H1 (cell line): ENCODE results near the gene METRNL. TPM values are rescaled to one million over a fixed set of nuclear protein-coding genes. Genes with fewer than 3 reads are reported as not detected.

Source experiments
- CTCF ChIA-PET: fragments of 300-600 bp; sonication (Branson Sonifier 250); formaldehyde crosslinking; loops from one replicate; lab custom pipeline; 2021; ENCODE audit not compliant: partially characterized antibody; lab: Charles Lee
- POLR2A ChIA-PET: fragments of 300-600 bp; sonication (Branson Sonifier 250); formaldehyde crosslinking; loops from one replicate; lab custom pipeline; 2021; ENCODE audit warnings: inconsistent platforms; ENCODE audit not compliant: partially characterized antibody; lab: Charles Lee
- DNase-seq, 2 experiments: peaks; one replicate each; pipeline versions ENCODE4 v3.0.0 to v3.0.0-alpha.2; 2010 to 2022; ENCODE audit warnings: low spot score in 2 of 2, low read depth in 1 of 2, mixed read lengths in 1 of 2
- FAIRE-seq: peaks from 2 replicates; lab custom pipeline; 2011; peaks lifted over from hg19 to GRCh38; lab: Jason Lieb, UNC
- H2AFZ ChIP-seq: 2 replicates; pipeline ENCODE4 v1.8.1; 2012; ENCODE audit warnings: low read length, inconsistent platforms
- H2AK5ac ChIP-seq: 2 replicates; pipeline ENCODE4 v1.6.1; 2013; ENCODE audit warnings: low read depth, low read length
- H2BK120ac ChIP-seq: replicated peaks from 2 replicates; pipeline ENCODE3; 2013; ENCODE audit warnings: low read depth, low read length, inconsistent platforms
- H2BK12ac ChIP-seq: 2 replicates; pipeline ENCODE4 v1.6.1; 2013; ENCODE audit warnings: low read depth, low read length
- H2BK15ac ChIP-seq: 2 replicates; pipeline ENCODE4 v1.6.1; 2013; ENCODE audit warnings: low read length
- H2BK20ac ChIP-seq: 2 replicates; pipeline ENCODE4 v1.6.1; 2013; ENCODE audit warnings: low read length
- H2BK5ac ChIP-seq: 2 replicates; pipeline ENCODE4 v1.6.1; 2013; ENCODE audit warnings: low read depth, low read length
- H3K14ac ChIP-seq: 2 replicates; pipeline ENCODE4 v1.6.1; 2013; ENCODE audit warnings: inconsistent platforms; ENCODE audit not compliant: insufficient read length
- H3K18ac ChIP-seq: 2 replicates; pipeline ENCODE4 v1.6.1; 2013; ENCODE audit warnings: low read length; ENCODE audit errors: extremely low read depth
- H3K23ac ChIP-seq: 2 replicates; pipeline ENCODE4 v1.6.1; 2013; ENCODE audit warnings: inconsistent platforms; ENCODE audit not compliant: insufficient read length
- H3K23me2 ChIP-seq: 2 replicates; pipeline ENCODE4 v1.6.1; 2013; ENCODE audit warnings: low read depth, low read length
- H3K27ac ChIP-seq: 2 replicates; pipeline ENCODE4 v1.6.1; 2011; ENCODE audit warnings: low read depth, low read length, inconsistent platforms
- H3K27me3 ChIP-seq, 4 experiments: replicated peaks in 1 of 4; 1 replicate in 1 of 4; 2 replicates in 3 of 4; pipeline versions ENCODE4 v1.6.1 to v1.8.1; 2011 to 2013; ENCODE audit warnings: low read length in 3 of 4, mild to moderate bottlenecking in 3 of 4, inconsistent platforms in 2 of 4, mixed read lengths in 2 of 4, moderate library complexity in 1 of 4; ENCODE audit not compliant: control insufficient read depth in 3 of 4, insufficient read depth in 3 of 4; ENCODE audit errors: extremely low read depth in 1 of 4
- H3K36me3 ChIP-seq, 4 experiments: 2 replicates each; pipeline versions ENCODE4 v1.6.1 to v1.8.1; 2011 to 2013; ENCODE audit warnings: mild to moderate bottlenecking in 4 of 4, low read length in 3 of 4, moderate library complexity in 2 of 4, control low read depth in 1 of 4, inconsistent platforms in 1 of 4; ENCODE audit not compliant: insufficient read depth in 4 of 4, control insufficient read depth in 2 of 4
- H3K4ac ChIP-seq: replicated peaks from 2 replicates; pipeline ENCODE3; 2013; ENCODE audit warnings: low read length, low read depth, mixed read lengths, inconsistent platforms; ENCODE audit not compliant: insufficient read length
- H3K4me1 ChIP-seq, 4 experiments: replicated peaks in 1 of 4; 1 replicate in 1 of 4; 2 replicates in 3 of 4; pipeline versions ENCODE4 v1.6.1 to v1.8.1; 2011 to 2013; ENCODE audit warnings: low read length in 3 of 4, inconsistent platforms in 2 of 4, mixed read lengths in 1 of 4; ENCODE audit not compliant: insufficient read depth in 4 of 4, control insufficient read depth in 3 of 4
- H3K4me2 ChIP-seq, 2 experiments: 2 replicates each; pipeline versions ENCODE4 v1.6.1 to v1.8.1; 2011 to 2013; ENCODE audit warnings: low read depth in 2 of 2, low read length in 2 of 2, control low read depth in 1 of 2, inconsistent platforms in 1 of 2, mild to moderate bottlenecking in 1 of 2; ENCODE audit not compliant: insufficient read depth in 1 of 2
- H3K4me3 ChIP-seq, 4 experiments: fragments of 200-600, 300-600 bp in 1 of 4; sonication (generic), shearing (Covaris generic), sonication (Bioruptor Twin) in 1 of 4; 2 replicates each; pipeline versions ENCODE4 v1.5.1 to v1.8.1; 2011 to 2016; ENCODE audit warnings: low read length in 4 of 4, low read depth in 3 of 4, control low read depth in 2 of 4, inconsistent platforms in 2 of 4, mild to moderate bottlenecking in 2 of 4, mixed read lengths in 1 of 4, moderate library complexity in 1 of 4; ENCODE audit not compliant: insufficient read depth in 2 of 4; ENCODE audit errors: extremely low read depth in 1 of 4
- H3K56ac ChIP-seq: replicated peaks from 2 replicates; pipeline ENCODE3; 2013; ENCODE audit warnings: low read depth, mild to moderate bottlenecking, mixed read lengths, low read length, inconsistent platforms; ENCODE audit not compliant: insufficient read length
- H3K79me1 ChIP-seq: 2 replicates; pipeline ENCODE4 v1.6.1; 2013; ENCODE audit warnings: low read depth, low read length, control low read depth
- H3K79me2 ChIP-seq, 2 experiments: 2 replicates each; pipeline versions ENCODE4 v1.6.1 to v1.8.1; 2012 to 2013; ENCODE audit warnings: low read length in 2 of 2, mild to moderate bottlenecking in 2 of 2, inconsistent platforms in 1 of 2; ENCODE audit not compliant: insufficient read depth in 2 of 2, control insufficient read depth in 1 of 2
- H3K9ac ChIP-seq, 4 experiments: replicated peaks in 1 of 4; 1 replicate in 1 of 4; 2 replicates in 3 of 4; pipeline versions ENCODE4 v1.6.1 to v1.8.1; 2011 to 2013; ENCODE audit warnings: low read depth in 3 of 4, low read length in 3 of 4, control low read depth in 2 of 4, mild to moderate bottlenecking in 2 of 4, moderate library complexity in 2 of 4, inconsistent platforms in 1 of 4; ENCODE audit errors: extremely low read depth in 1 of 4
- H3K9me3 ChIP-seq, 2 experiments: 2 replicates each; pipeline versions ENCODE4 v1.6.1 to v1.8.1; 2012 to 2013; ENCODE audit warnings: mild to moderate bottlenecking in 2 of 2, moderate library complexity in 2 of 2, control low read depth in 1 of 2, inconsistent platforms in 1 of 2, low read depth in 1 of 2, low read length in 1 of 2, mixed read lengths in 1 of 2; ENCODE audit not compliant: insufficient read depth in 2 of 2
- H4K20me1 ChIP-seq, 2 experiments: replicated peaks in 1 of 2; 2 replicates each; pipeline versions ENCODE3 to v1.8.1; 2011 to 2013; ENCODE audit warnings: inconsistent platforms in 2 of 2, low read length in 2 of 2, mild to moderate bottlenecking in 1 of 2; ENCODE audit not compliant: insufficient read depth in 2 of 2, control insufficient read depth in 1 of 2
- H4K5ac ChIP-seq: 2 replicates; pipeline ENCODE4 v1.6.1; 2013; ENCODE audit warnings: low read length, low read depth, mixed read lengths, inconsistent platforms; ENCODE audit not compliant: insufficient read length
- H4K8ac ChIP-seq: 2 replicates; pipeline ENCODE4 v1.8.0; 2013; ENCODE audit warnings: mild to moderate bottlenecking, moderate library complexity, low read length, inconsistent platforms; ENCODE audit not compliant: insufficient read depth; ENCODE audit errors: extremely low read depth
- H4K91ac ChIP-seq: replicated peaks from 2 replicates; pipeline ENCODE3; 2013; ENCODE audit warnings: low read length, mixed read lengths, inconsistent platforms; ENCODE audit not compliant: insufficient read length
- HDAC6 ChIP-seq: IDR thresholded peaks from one replicate; pipeline ENCODE4 v1.7.1; 2012; ENCODE audit warnings: low read depth, mild to moderate bottlenecking, inconsistent platforms, low read length, moderate library complexity
- JUN ChIP-seq: IDR thresholded peaks from 2 replicates; pipeline ENCODE4 v1.6.1; 2011; ENCODE audit warnings: low read depth, mild to moderate bottlenecking, improper control_type of control experiment, low read length
- ZNF274 ChIP-seq: IDR thresholded peaks from 2 replicates; pipeline ENCODE4 v1.7.0; 2012; ENCODE audit warnings: low read length, borderline replicate concordance; ENCODE audit errors: extremely low read depth
- WGBS, 2 experiments: shearing (Covaris generic) in 1 of 2; methylation state at CpG; one replicate each; pipeline versions ENCODE4 v1.1.6 to v1.1.7; 2013 to 2015; ENCODE audit warnings: low lambda C conversion rate in 2 of 2, mixed read lengths in 2 of 2, inconsistent platforms in 1 of 2, low coverage in 1 of 2, missing lambda C conversion rate in 1 of 2; ENCODE audit not compliant: insufficient replicate concordance in 2 of 2, insufficient coverage in 1 of 2, insufficient read length in 1 of 2; ENCODE audit errors: extremely low coverage in 1 of 2, missing lambda C conversion rate in 1 of 2; 5-methylcytosine and 5-hydroxymethylcytosine counted together
- polyA plus RNA-seq, 7 experiments: library from polyadenylated mRNA; depleted of rRNA in 3 of 7; stranded (reverse) in 5 of 7; unstranded in 2 of 7; fragments of >200 nt in 5 of 7; fragments of 200-250 nt in 2 of 7; gene quantifications; 1 replicate in 5 of 7; 2 replicates in 1 of 7; 4 replicates in 1 of 7; pipeline versions ENCODE4 v1.2.1 to v1.2.3, GENCODE V29; 2011 to 2013; ENCODE audit warnings: missing spikeins in 2 of 7, mixed read lengths in 2 of 7
- total RNA-seq: library from RNA; stranded (reverse); fragmentation: NEBNext Ultra II Directional; extraction: Animal tissue kit (Norgen Biotek cat#: 25700); gene quantifications from 2 replicates; pipeline ENCODE4 v1.2.1, GENCODE V29; 2021

The METRNL gene
- total and polyA plus RNA-seq, 2 of the 8 experiments (the other 6 are each of a cell fraction or from before 2014, with no cell fraction given), result 13.9 to 14.2 TPM

- H3K9ac ChIP-seq, result no peak overlapping the region
- peaks cover 0 to 5% (median 0%) of the 10 kb centered on the region in 4 experiments; a peak in 3 of 7 replicates for H3K4me1 ChIP-seq
- H3K23ac ChIP-seq, result no peak overlapping the region
- no peak overlapping the region for H3K4ac ChIP-seq
- H4K5ac ChIP-seq, result no peak overlapping the region
- H4K8ac ChIP-seq, result peak overlapping the region; percentile 77; the same call in 1 of the 2 replicates
- H2BK12ac ChIP-seq, result no peak overlapping the region
- no peak for DNase-seq
- CTCF ChIA-PET, result interaction anchor here (1.2 to 3.7 kb wide), 2 partner anchors 10 kb away, joined by 3 to 18 read pairs; no protein-coding TSS in a partner anchor
- no peak overlapping the region for H3K14ac ChIP-seq
- H2BK20ac ChIP-seq, result no peak overlapping the region
- peaks cover 10 to 34% of the 10 kb centered on the region in 2 experiments; a peak in 3 of 4 replicates for H3K9me3 ChIP-seq
- H3K79me2 ChIP-seq, result no peaks in the 10 kb centered on the region
- no peak overlapping the region for H2AFZ ChIP-seq
- no peaks in the 10 kb centered on the region for H3K27me3 ChIP-seq
- H3K79me1 ChIP-seq, result no peaks in the 10 kb centered on the region; the same call in 1 of the 2 replicates
- no peak overlapping the region for H3K4me3 ChIP-seq
- POLR2A ChIA-PET, result no interaction called here
- no peak overlapping the region for H3K27ac ChIP-seq
- H4K91ac ChIP-seq, result no peak overlapping the region
- no peak overlapping the region for H2BK120ac ChIP-seq
- no peak for TF ChIP-seq JUN
- no peak for TF ChIP-seq HDAC6
- TF ChIP-seq ZNF274, result no peak
- WGBS, 2 experiments, result 71% methylated on average over 16 of the region's 17 CpGs; no CpG with 5 or more reads in 1 of the 2 experiments
- H3K18ac ChIP-seq, result no peak overlapping the region
- H3K56ac ChIP-seq, result no peak overlapping the region
- H2BK5ac ChIP-seq, result no peak overlapping the region
- H3K4me2 ChIP-seq, result no peak overlapping the region
- no peak overlapping the region for H2BK15ac ChIP-seq
- no peaks in the 10 kb centered on the region for H3K36me3 ChIP-seq
- no peaks in the 10 kb centered on the region for H4K20me1 ChIP-seq
- no peaks in the 10 kb centered on the region for H3K23me2 ChIP-seq
- FAIRE-seq, result no peak
- H2AK5ac ChIP-seq, result no peak overlapping the region
Observed at GRCh38 chr17:83106913-83107655, 27.7 kb downstream of the METRNL start.
